ENCODE measurements around the gene JPH3.

Gene JPH3

DNA sequence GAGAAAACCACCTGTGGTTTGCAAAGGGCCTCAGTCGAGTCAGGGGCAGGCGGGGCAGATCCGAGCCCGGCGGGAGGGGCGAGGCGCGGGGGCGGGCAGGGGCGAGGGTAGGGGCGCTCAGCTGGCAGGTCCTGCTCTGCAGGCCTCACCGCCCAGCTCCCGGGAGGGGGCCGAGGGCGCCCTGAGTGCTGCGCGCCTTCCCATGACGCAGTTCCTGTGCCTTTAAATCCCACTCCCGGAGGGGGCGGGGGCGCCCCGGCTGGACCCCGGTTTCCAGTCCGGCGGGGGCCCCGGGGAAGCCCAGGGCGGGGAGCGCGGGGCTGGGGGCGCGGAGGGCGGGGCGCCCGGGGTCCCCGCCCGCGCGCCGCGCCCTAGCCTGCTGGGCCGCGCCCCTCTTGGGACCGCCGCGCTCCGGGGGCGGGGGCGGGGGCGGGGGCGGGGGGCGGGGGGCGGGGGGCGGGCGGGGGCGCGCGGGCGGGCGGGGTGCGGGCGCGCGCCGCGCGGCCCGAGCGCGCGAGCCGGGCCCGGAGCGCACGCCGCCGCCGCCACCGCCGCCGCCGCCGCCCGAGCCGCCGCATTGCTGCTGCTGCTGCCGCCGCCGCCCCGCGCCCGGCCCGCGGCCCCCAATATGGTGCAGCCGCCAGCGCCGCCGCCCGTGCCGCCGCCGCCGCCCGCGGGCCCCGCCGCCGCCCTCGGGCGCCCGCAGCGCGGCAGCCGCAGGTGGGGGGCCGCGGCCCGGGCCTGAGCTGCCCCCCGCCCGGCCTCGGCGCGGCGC, at the start of gene JPH3:
Gene JPH3 (plus strand): TSS at position 508 of the 775 bp plus-strand sequence. CDS start 639 bp downstream, outside the sequence.
- DNase-seq (ENCODE audit: low read depth, low spot score) = peak; percentile 33

DNA sequence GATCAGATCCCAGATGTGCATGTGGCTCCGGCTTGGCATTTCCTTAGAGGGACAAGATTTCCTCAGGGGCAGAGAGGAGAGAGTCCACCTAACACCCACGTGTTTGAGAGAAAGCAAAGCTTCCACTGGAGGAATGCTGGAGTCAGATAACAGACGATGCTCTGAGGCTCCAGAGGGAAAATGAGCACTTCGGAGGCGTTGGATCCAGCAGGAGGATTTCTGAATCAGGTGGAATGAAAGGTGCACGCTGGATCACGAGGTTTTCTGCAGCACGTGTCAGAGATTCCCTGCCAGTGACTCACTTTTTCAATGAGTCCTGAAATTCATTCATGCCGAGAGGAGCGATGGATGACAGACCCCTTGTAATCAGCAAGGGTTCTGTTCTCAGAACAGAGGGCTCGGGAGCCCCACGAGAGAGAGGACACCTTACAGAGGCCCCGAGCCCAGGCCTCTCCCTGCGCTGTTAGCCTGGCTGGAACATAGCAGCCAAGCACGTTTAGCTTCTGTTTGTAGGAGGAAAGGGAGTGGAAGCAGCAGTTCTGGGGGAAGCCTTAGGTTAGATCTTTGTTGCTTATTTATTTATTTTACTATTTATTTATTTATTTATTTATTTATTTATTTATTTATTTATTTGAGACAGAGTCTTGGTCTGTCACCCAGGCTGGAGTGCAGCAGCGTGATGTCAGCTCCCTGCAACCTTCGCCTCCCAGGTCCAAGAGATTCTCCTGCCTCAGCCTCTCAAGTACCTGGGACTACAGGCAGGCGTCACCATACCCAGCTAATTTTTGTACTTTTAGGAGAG, 49.3 kb upstream of the JPH3 start:
- DNase-seq (ENCODE audit: low read depth, low spot score) = no peak

DNA sequence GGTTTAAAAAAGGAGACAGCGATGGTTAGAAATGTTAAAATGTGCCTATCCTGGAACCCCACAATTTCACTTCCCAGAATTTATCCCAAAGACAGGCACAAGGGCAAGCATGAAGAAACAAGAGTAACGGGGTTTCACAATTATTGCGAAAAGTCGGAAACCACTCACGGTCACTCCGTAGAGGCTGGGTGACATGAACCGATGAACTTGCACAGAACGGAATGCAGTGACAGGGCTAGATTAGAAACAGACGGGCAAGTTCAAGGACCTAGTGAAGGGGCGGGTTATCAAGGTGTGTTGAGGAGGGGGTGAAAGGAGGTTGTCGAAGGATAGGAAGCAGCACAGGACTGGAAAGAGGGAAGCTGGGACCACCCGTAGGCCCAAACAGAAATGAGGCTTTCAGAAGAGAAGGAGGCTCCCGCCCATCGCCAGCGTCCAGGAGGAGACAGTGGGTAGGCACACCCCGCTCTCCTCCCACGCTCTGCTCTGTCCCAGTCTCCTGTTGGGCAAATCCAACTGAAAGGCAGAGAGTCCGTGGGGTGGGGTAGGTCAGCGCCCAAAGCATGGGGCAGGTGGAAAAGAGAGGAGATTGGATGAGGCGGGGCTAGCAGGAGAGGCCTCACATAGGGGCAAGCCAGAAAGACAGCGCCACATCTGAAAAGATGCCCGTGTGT, 47.4 kb upstream of the JPH3 start:
- no peak for DNase-seq (ENCODE audit: low read depth, low spot score)

DNA sequence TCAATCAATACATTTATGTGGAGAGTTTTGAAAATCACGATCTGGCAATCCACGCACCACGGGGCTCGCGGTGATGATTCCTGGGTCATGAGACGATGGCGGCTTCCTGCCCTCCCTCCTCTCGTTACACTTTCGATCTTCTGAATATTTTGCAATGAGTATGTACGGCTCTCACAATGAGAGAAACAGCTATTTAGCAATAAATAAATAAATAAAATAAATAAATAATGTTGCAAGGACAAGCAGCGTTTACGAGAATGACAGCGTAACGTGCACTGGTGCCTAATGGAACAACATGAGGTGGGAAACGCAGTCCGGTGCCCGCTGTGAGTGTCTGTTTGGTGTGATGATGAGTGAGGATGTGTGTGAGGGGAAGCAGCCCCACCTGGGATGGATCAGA, 46.7 kb upstream of the JPH3 start:
- DNase-seq (ENCODE audit: low read depth, low spot score) = no peak

DNA sequence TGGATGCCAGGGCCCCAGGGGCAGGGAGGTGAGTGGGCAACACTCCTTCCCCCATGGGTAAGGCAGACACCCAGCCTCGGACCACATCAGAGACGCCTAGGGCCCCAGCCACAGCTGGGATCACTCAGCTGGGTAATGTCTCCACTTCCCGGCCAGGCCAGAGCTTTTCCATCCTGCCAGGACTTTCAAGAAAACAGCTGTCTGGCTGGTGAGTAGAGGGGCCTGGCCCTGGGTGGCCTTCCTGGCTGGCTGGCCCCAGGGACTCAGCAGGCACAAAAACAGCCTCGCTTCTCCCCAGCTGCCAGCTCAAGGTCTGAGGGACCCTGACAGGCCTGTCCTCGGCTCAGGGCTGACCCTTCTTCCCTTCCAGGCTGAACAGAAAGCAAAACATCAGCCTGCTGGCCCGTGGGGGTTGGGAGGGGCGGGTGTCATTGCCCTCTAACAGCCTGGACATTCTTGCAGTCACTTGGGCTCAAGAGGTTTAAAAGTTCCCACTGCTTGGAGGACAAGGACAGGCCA, 45.3 kb upstream of the JPH3 start:
- DNase-seq (ENCODE audit: low read depth, low spot score) = no peak

DNA sequence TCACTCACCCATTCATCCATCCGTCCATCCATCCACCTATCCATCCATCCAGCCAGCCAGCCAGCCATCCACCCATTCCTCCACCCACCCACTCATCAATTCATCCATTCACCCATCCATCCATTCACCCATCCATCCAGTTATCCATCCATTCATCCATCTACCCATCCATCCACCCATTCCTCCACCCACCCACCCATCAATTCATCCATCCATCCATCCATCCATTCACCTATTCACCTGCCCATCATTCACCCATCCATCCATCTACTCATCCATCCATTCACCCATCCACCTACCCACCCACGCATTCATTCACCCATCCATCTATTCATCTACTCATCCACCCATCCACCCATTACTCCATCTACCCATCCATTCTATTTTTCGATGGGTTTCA, 43.6 kb upstream of the JPH3 start:
- DNase-seq (ENCODE audit: low read depth, low spot score) = no peak

DNA sequence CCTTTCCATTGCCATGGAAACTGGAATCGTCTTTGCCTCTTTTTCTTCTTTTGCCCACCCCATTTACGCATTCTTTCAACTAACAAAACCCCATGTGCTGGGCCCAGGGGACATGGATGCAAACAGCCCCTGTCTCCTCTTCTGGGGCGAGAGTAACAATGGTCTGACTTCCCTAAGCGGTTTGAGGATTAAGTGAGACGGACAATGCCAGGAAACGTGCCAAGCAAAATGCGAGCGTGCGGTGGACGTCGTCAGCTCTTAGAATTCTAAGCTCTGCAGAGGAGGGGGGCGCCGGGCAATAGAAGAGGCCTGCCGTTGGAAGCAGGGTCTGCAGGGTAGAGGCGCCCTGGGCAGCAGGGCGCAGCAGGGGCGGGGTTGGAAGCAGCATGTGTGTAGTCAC, 42.4 kb upstream of the JPH3 start:
- DNase-seq (ENCODE audit: low read depth, low spot score) = no peak

DNA sequence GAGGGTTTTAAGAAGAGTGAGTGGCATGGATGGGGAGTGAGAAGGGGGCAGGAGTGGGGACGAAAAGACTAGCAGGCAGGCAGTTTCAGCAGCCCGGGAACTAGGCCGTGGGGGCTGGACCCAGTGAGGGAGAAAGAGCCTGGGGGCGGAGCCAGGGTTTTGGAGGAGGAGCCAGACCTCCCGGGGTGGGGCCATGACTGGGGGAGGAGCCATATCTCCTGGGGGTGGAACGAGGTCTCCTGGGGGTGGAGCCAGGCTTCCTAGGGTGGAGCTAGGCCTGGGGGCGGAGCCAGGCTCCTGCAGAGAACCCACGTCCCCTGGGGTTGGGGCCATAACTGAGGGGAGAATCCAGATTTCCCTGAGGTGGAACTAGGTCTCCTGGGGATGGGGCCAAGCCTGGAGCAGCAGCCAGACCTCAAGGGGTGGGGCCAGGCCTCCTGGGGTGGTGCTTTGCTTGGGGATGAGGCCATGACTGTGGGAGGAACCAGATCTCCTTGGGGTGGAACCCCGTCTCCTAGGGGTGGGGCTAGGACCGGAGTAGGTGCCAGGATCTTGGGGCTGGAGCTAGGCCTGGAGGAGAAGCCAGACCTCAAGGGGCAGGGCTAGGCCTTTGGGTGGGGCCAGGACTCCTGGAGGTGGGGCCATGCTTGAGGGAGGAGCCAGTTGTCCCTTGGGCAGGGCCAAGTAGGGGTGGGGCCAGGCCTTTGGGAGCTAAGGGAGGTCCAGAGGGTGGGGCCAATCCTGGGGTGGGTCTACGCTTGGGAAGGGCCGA, 41.7 kb upstream of the JPH3 start:
- no peak for DNase-seq (ENCODE audit: low read depth, low spot score)

DNA sequence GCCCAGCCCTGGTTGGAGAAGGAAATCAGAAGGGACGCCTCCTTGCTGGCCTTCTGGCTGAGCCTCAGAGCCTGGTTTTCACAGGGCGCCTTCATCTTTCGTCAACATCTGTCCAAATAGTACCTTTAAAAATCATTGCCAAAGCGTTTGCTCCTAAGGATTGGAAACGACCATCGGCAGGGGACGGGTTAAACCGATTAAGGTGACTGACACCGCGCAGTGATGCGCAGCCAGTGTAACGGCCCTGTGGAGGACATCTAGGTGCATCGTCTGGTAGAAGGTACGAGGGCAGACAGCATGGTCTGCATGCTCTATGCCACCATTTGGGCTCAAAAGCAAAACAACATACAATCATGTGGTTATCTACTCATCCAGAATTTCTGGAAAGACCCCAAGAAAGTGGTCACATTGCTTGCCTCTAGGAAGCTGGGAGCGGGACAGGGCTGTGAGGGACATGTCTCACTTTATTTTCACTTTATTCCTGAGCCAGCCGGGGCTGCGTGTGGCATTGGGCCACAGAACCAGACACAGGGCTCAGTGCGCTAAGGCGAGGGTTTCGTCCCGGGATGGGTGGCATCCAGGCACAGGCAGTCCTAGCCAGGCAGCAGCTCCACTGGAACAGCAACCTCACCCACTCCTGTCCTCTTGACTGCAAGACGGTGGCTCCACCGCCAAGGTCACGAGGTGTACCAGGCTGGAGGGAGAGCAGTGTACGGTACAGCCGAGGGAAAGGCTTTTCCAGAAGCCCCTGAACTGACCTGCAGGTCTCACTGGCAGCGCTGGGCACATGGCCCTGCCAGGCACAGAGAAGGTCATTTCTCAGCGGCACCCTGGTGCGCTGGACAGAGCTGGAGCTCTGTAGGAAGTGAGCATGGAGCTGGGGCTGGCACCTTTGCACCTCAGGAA, 40.9 kb upstream of the JPH3 start:
- DNase-seq (ENCODE audit: low read depth, low spot score) = no peak

DNA sequence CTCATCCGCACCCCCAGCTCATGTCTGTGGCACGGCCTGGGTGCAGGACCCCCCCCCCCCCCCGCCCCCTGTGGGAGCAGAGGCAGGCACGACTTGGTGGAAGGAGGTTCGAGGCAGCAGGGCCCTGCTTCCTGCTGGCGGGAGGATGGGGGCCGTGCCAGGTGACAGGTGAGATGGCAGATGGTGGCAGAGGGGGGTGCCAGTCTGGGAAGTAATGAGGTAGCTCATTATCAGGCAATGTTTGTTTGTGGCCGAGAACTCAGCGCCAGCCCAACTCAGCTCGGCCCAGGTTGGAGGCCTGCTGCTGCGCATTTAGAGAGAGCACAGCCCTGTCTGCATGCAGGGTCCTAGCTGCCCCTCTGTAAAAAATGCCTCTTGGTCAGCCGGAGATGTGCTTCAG, 40.1 kb upstream of the JPH3 start:
- no peak for DNase-seq (ENCODE audit: low read depth, low spot score)

DNA sequence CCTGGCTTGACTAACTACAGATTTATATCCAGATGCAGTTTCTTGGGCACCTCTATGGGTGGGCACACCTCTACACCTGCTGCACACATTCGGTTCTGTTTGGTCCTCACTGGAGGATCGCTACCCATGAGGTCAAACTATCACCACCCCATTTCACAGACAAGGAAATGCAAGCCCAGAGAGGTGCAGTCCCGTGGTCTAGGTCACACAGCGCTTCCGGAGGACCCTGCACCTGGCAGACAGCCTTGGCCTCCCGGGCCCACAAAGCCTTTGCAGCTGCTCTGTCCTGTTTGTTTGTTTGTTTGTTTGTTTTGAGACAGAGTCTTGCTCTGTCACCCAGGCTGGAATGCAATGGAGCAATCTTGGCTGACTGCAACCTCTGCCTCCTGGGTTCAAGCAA, 39.3 kb upstream of the JPH3 start:
- no peak for DNase-seq (ENCODE audit: low read depth, low spot score)

DNA sequence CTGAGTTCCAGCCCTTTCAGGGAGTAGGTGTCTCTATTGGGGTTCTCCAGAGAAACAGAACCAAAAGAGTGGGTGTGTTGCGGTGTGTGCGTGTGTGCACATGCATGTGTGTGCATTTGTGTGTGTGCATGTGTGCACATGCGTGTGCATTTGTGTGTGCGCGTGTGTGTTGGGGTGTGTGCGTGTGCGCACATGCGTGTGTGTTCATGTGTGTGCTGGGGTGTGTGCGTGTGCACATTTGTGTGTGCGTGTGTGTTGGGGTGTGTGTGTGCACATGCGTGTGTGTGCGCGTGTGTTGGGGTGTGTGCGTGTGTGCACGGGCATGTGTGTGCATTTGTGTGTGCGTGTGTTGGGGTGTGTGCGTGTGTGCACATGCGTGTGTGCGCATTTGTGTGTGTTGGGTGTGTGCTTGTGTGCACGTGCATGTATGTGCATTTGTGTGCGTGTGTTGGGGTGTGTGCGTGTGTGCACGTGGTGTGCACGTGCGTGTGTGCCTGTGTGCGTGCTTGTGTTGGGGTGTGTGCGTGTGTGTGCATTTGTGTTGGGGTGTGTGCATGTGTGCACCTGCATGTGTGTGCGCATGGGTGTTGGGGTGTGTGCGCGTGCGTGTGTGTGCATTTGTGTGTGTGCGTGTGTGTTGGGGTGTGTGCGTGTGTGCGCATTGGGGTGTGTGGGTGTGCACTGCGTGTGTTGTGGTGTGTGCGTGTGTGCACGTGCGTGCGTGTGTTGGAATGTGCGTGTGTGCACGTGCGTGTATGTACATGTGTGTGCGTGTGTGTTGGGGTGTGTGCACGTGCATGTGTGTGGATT, 38.4 kb upstream of the JPH3 start:
- DNase-seq (ENCODE audit: low read depth, low spot score) = no peak

DNA sequence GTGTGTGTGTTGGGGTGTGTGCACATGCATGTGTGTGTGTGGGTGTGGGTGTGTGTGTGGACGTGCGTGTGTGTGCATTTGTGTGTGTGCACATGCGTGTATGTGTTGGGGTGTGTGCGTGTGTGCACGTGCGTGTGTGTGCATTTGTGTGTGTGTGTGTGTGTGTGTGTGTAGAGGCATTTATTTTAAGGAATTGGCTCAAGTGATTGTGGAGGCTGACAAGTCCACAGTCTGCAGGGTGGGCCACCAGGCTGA, 37.9 kb upstream of the JPH3 start:
- no peak for DNase-seq (ENCODE audit: low read depth, low spot score)

DNA sequence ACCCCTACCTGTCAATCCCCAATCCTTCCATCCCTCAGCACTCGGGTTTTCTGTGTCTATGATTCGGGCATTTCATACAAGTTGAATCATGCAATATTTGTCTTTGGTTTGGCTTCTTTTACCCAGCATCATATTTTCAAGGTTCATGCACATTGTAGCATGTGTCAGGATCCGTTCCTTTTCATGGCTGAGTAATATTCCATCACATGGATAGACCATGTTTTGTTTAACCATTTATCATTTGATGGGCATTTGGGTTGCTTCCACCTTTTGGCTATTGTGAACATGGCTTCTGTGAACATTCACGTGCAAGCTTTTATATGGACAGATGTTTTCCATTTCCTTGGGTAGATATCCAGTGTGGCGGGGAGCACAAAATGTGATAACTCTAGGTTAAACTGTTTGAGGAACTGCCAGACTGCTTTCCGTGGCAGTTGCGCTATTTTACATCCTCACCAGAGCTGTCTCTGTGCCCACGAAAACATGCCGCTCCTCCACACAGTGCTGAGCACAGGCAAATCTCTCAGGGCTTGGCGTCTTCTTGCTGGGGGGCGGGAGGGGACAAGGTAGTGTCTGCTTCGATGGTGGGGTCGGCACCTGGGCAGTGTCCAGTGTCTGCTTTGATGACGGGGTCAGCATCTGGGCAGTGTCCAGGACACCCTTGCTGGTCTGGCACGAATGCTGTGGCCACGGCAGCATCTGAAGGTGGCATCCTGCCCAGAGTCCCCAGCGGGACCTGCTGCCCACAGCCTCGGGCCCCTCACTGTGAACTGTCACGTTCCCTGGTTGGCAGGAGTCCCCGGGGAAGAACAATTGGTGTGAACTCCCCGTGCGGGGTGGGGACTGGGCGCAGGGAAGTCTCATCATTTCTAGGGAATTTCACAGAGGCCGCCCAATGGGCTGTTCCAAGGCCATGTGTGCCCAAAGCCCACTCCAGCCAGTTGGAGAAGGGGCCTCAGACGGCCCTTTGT, 32.4 kb upstream of the JPH3 start:
- DNase-seq (ENCODE audit: low read depth, low spot score) = no peak

DNA sequence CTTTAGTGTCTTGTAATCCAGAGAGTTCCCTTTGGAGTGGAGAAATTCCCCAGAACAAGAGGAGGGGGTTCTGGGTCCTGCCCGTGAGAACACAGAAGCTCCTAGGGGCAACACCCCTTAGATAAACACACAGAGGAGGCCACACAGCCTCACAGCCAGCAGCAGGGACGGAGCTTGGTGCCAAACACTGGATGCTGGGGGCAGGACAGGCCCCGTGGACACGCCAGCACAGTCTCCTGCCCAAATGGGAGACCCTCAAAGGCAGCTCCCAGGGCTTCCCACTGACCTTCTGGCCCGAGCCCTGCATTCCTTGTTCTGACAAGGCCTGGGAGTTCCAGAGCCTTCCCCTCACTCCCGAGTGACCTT, 31.8 kb upstream of the JPH3 start:
- no peak for DNase-seq (ENCODE audit: low read depth, low spot score)

DNA sequence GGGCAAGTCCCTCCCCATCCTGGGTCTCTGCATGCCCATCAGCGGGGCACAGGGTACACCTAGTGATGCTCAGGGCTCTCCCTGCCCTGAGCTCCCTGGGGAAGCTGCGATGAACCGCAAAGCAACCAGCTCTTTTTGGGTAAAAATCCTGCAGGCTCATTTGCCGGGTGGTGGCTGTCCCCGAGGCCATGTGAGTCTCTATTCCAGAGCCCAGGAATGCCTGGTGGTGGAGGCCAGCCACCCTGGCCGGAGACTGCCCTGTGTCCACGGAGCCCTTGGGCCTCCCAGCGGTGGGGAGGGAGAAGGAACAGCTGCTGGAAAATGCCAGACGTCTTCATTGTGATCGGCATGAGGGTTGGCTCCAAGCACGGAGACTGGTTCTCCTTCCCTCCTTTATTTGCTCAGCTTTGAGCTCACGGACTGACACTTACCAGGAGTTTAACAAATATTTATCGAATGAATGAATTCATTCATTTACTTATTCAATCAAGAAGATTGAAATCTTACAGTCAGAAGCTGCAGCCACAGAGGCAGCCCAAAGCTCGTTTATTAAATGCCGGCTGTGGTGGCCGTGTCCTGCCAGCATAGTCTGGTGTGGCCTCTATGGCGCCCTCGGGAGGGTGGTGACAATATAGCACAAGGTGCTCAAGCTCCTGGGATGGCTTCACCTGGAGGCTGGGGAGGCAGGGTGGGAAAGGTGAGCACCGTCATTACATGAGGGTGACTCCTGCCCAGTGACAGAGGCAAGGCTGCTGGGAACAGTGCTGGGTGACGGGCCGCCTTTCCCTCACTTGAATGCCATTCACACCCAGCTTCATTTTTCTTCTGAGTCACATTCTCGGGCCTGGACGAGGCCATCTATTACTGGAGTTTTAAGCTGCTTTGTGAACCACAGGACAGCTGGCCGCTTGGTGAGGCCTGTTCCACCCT, 31.1 kb upstream of the JPH3 start:
- no peak for DNase-seq (ENCODE audit: low read depth, low spot score)

DNA sequence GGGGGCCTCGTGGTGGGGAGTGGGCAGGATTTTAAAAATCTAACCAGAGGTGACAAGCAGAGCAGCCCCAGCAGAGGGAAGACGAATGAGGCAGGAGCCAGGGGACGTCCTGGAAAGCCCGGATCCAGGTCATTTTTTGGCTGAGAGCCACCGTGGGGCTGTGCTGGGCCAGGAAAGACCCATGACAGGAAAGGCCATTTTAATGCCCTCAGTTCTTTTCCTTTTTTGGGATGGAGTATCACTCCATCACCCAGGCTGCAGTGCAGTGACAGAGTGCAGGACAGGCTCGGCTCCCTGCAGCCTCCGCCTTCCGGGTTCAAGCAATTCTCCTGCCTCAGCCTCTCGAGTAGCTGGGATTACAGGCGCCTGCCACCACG, 30.5 kb upstream of the JPH3 start:
- DNase-seq (ENCODE audit: low read depth, low spot score) = no peak

DNA sequence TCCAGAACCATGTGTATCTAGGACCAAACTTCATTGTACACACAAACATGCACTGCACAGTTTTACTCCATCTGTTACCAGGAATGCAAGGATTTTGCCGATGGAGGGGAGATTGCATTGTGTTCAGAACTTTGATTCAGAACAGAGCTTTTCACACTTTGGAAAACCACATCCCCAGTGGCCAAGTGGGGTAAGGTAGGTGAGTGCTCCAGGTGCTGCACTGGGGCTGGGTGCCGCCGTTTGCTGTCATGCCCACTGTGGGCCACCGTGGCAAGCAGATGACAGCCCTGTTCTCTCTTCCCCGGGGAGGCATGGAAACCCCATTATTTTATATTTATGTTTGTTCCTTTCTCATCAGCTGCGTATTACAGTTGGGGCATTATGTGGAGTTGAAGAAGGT, 29.3 kb upstream of the JPH3 start:
- DNase-seq (ENCODE audit: low read depth, low spot score) = no peak

Data from iPS DF 19.7 (cell line).